ENCODE measurements around the gene C9orf40.
A peak's percentile ranks its signal among the peaks of the same experiment; 100 is the strongest.

C9orf40 gene
- long read RNA-seq, partial matches to known transcripts: 0 of 1 reads
- long read RNA-seq, other reads (novel, unspliced or antisense): 0 of 1 reads

- Histone ChIP-seq H3K4me3 (replicated peaks; ENCODE audit: insufficient read depth, low read length) (peak within 1 kb of the TSS; percentile 72), H3K27me3 (ENCODE audit: insufficient read depth, poor library complexity, severe bottlenecking) (no peaks in the 10 kb centered on the region), H3K27ac (replicated peaks) (peak within 1 kb of the TSS; percentile 99)
- peak; percentile 82 to 92 for DNase-seq (ENCODE audit: low read depth in 1 of 2, low spot score in 1 of 2)
- peak; percentile 54 for TF ChIP-seq CTCF (IDR thresholded peaks at IDR 0.05; ENCODE audit: insufficient read depth, low read length)
- no peak for TF ChIP-seq SPI1 (IDR thresholded peaks at IDR 0.05; ENCODE audit: borderline replicate concordance, low read depth)
- TF ChIP-seq GABPA (IDR thresholded peaks at IDR 0.05; ENCODE audit: low read depth): peak; percentile 44; the same call in 1 of the 2 replicates
- peak; percentile 78 for TF ChIP-seq POLR2AphosphoS5 (IDR thresholded peaks at IDR 0.05; ENCODE audit: low read depth)
- peak; percentile 55 for TF ChIP-seq REST (IDR thresholded peaks at IDR 0.05; ENCODE audit: insufficient replicate concordance, low read depth)
Measured at GRCh38 chr9:74952201-74953151, at the start of gene C9orf40. C9orf40 (minus strand) TSS chr9:74952912; CDS start chr9:74952611, 301 bp downstream.

GRCh38 chr9:75001719-75002421, 49.2 kb upstream of the C9orf40 start:
- TF ChIP-seq CTCF (IDR thresholded peaks at IDR 0.05; ENCODE audit: insufficient read depth, low read length) (peak; percentile 35), GABPA (IDR thresholded peaks at IDR 0.05; ENCODE audit: low read depth) (no peak), POLR2AphosphoS5 (IDR thresholded peaks at IDR 0.05; ENCODE audit: low read depth) (no peak), REST (IDR thresholded peaks at IDR 0.05; ENCODE audit: insufficient replicate concordance, low read depth) (no peak), SPI1 (IDR thresholded peaks at IDR 0.05; ENCODE audit: borderline replicate concordance, low read depth) (no peak)
- DNase-seq (ENCODE audit: low read depth in 1 of 2, low spot score in 1 of 2): peak; percentile 34 to 60
- Histone ChIP-seq H3K27me3 (ENCODE audit: insufficient read depth, poor library complexity, severe bottlenecking) (no peaks in the 10 kb centered on the region), H3K27ac (replicated peaks) (no peak overlapping the region), H3K4me3 (replicated peaks; ENCODE audit: insufficient read depth, low read length) (no peak overlapping the region)

- Histone ChIP-seq H3K27ac (replicated peaks) (no peak overlapping the region), H3K27me3 (ENCODE audit: insufficient read depth, poor library complexity, severe bottlenecking) (no peaks in the 10 kb centered on the region), H3K4me3 (replicated peaks; ENCODE audit: insufficient read depth, low read length) (no peak overlapping the region)
- DNase-seq (ENCODE audit: low read depth in 1 of 2, low spot score in 1 of 2): no peak
- TF ChIP-seq CTCF (IDR thresholded peaks at IDR 0.05; ENCODE audit: insufficient read depth, low read length) (no peak), GABPA (IDR thresholded peaks at IDR 0.05; ENCODE audit: low read depth) (no peak), SPI1 (IDR thresholded peaks at IDR 0.05; ENCODE audit: borderline replicate concordance, low read depth) (no peak), REST (IDR thresholded peaks at IDR 0.05; ENCODE audit: insufficient replicate concordance, low read depth) (no peak), POLR2AphosphoS5 (IDR thresholded peaks at IDR 0.05; ENCODE audit: low read depth) (no peak)
Measured at GRCh38 chr9:75000835-75001234, 48.1 kb upstream of the C9orf40 start.

Measured in HL-60 (cell line).